T-helper 2 cell treated with Interferon-gamma antibody and Interleukin-4, amounts not matched to agents 5 μg/mL and 100 μg/mL, for 36 hours (primary cell): ENCODE results near the gene FOXM1.

Experiments used
- DNase-seq: peaks from one replicate; pipeline ENCODE4 v3.0.0; 2021; ENCODE audit warnings: low spot score
- H3K27ac Mint-ChIP-seq: one replicate; pipeline ENCODE4 v1.8.0; 2021; ENCODE audit warnings: mild to moderate bottlenecking, mixed read lengths
- H3K27me3 Mint-ChIP-seq: one replicate; pipeline ENCODE4 v1.8.0; 2021; ENCODE audit warnings: low read depth, mixed read lengths
- H3K36me3 Mint-ChIP-seq: one replicate; pipeline ENCODE4 v1.8.0; 2021; ENCODE audit warnings: low read depth, mixed read lengths
- H3K4me1 Mint-ChIP-seq: one replicate; pipeline ENCODE4 v1.8.0; 2021; ENCODE audit warnings: low read depth, mixed read lengths
- H3K4me3 Mint-ChIP-seq: one replicate; pipeline ENCODE4 v1.8.0; 2022; ENCODE audit warnings: mild to moderate bottlenecking, moderate library complexity, mixed read lengths
- H3K9me3 Mint-ChIP-seq: one replicate; pipeline ENCODE4 v1.8.0; 2021; ENCODE audit warnings: mixed read lengths

Gene FOXM1

DNA sequence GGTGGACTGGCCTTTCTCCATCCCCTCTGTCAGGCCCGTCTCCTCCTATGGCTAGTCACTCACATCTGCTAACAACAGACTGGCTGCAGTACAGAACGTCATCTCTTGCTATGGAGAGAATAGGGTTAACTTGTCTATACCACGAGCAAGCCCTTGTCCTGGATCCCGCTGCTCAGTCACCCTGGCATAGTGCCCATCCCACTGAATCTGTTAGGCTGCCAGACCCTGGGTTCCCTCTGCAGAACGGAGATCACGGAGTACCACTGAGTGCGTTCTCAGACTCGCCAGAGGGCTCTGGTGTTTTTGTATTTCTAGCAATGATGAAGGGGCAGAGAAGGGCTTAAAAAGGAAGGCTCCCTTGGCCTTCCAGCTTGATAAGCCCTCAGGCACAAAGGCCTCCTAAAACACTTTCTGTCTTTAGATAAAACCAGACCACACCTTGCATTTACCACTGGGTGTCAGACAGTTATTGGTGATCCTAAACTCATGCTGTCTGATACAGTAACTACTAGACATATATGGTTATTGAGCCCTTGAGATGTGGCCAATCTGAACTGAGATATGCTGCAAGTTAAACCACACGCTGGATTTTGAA lies 35.8 kb downstream of the FOXM1 start:
- Mint-ChIP-seq H3K9me3 (no peaks in the 10 kb centered on the region), H3K27me3 (no peaks in the 10 kb centered on the region), H3K4me3 (no peak overlapping the region), H3K27ac (no peak overlapping the region), H3K36me3 (peaks cover 8% of the 10 kb centered on the region), H3K4me1 (no peaks in the 10 kb centered on the region)
- no peak for DNase-seq

- H3K9me3 Mint-ChIP-seq, result no peaks in the 10 kb centered on the region
- H3K4me3 Mint-ChIP-seq, result no peak overlapping the region
- no peaks in the 10 kb centered on the region for H3K4me1 Mint-ChIP-seq
- H3K36me3 Mint-ChIP-seq, result peaks cover 9% of the 10 kb centered on the region
- no peak overlapping the region for H3K27ac Mint-ChIP-seq
- no peaks in the 10 kb centered on the region for H3K27me3 Mint-ChIP-seq
- no peak for DNase-seq
Observed at GRCh38 chr12:2836574-2836973, 40.4 kb downstream of the FOXM1 start.

DNA sequence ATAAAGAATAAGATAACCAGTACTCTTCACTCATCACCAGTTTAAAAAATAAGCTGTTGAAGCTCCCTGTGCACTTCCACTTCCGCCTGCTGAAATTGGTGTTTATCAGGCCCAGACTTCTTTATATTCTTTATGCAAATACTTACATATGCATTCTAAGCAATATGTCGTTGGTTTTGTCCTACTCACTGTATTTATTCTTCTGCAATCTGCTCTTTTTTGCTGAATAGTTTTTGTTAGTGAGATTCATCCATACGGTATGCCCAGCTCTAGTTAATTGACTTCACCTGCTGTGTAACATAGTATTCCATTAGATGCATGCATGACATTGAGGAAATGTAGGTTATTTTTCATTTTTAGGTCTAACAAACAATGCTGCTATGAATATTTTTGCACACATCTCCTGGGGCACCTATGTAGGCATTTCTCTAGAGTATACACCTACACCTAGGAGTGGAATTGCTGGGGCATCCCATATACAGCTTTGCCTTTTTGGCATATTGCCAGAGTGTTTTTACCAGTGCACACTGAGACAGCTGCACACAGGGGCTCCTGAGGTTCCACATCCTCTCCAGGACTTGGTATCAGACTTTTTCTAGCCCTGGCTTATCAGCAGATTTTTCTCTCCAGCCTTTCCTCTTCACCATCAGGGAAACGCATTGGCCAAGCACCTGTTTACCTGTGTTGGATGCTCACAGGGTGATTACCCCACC lies 41.1 kb downstream of the FOXM1 start:
- peaks cover 12% of the 10 kb centered on the region for H3K36me3 Mint-ChIP-seq
- no peak overlapping the region for H3K27ac Mint-ChIP-seq
- no peak overlapping the region for H3K4me3 Mint-ChIP-seq
- H3K9me3 Mint-ChIP-seq, result no peaks in the 10 kb centered on the region
- H3K27me3 Mint-ChIP-seq, result no peaks in the 10 kb centered on the region
- no peak for DNase-seq
- H3K4me1 Mint-ChIP-seq, result no peaks in the 10 kb centered on the region

- DNase-seq, result no peak
- Mint-ChIP-seq H3K9me3 (no peaks in the 10 kb centered on the region), H3K36me3 (peaks cover 12% of the 10 kb centered on the region), H3K4me3 (no peak within 1 kb of the TSS), H3K4me1 (no peaks in the 10 kb centered on the region), H3K27ac (no peak within 1 kb of the TSS), H3K27me3 (no peaks in the 10 kb centered on the region)
Observed at GRCh38 chr12:2834581-2835491, 42.1 kb downstream of the FOXM1 start, which contains the start of gene NRIP2. TSS of gene NRIP2 (minus strand) at chr12:2835035. CDS start at chr12:2834983, 52 bp downstream.

DNA sequence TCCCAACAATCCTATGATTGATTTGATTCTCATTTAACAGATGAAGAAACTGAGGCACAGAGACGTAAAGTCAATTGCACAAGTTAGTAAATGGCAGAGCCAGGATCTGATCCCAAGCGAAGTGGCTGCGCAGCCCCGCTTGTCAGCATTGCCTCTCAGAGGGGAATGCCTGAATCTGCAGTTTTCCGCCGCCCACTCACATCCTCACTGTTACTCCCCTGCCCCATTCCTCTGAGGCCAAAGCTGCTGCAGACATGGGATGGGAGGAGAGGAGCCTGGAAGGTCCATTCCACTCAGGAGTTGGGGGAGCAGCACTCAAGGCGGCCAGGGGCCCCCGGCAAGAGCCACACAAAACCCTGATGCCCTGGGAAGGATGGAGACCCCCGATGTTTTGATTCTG lies 43.2 kb downstream of the FOXM1 start:
- Mint-ChIP-seq H3K36me3 (peaks cover 5% of the 10 kb centered on the region), H3K4me3 (no peak overlapping the region), H3K27ac (no peak overlapping the region), H3K9me3 (no peaks in the 10 kb centered on the region), H3K27me3 (no peaks in the 10 kb centered on the region), H3K4me1 (no peaks in the 10 kb centered on the region)
- no peak for DNase-seq

GRCh38 chr12:2833327-2833726 lies 43.6 kb downstream of the FOXM1 start:
- Mint-ChIP-seq H3K27ac (no peak overlapping the region), H3K4me1 (no peaks in the 10 kb centered on the region), H3K4me3 (no peak overlapping the region), H3K9me3 (no peaks in the 10 kb centered on the region), H3K27me3 (no peaks in the 10 kb centered on the region), H3K36me3 (peaks cover 6% of the 10 kb centered on the region)
- no peak for DNase-seq

DNA sequence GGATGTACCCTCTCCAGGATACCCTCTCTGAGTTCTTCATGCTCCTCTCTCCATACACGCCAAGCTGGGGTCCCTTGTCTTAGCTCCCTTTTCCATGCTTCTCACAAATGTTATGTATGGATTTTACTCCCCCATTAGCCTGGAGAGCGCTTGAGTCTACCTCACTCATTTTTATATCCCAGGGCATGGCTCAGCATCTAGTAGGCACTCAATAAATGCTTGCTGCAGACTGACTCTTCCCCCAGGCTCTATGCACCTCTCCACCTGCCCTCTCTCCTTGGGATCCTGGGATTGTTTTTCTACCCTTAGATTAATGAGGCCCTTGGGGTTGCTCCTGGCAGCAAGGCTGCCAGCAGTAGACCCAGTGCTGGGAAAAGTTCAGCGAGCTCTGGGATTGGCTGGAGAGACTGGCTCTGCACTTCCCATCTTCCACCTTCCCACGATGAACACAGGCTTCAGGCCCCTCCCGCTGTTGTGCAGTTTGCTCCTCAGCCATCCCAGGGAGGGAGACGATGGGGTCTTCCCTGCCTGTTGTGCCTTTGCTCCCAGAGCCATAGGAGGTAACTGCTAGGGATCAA lies 44.3 kb downstream of the FOXM1 start:
- Mint-ChIP-seq H3K9me3 (no peaks in the 10 kb centered on the region), H3K36me3 (peaks cover 9% of the 10 kb centered on the region), H3K27me3 (no peaks in the 10 kb centered on the region), H3K4me1 (no peaks in the 10 kb centered on the region), H3K27ac (no peak overlapping the region), H3K4me3 (no peak overlapping the region)
- no peak for DNase-seq

GRCh38 chr12:2829275-2829674 lies 47.7 kb downstream of the FOXM1 start:
- Mint-ChIP-seq H3K9me3 (no peaks in the 10 kb centered on the region), H3K36me3 (peaks cover 23% of the 10 kb centered on the region), H3K4me1 (no peaks in the 10 kb centered on the region), H3K27me3 (no peaks in the 10 kb centered on the region), H3K4me3 (no peak overlapping the region), H3K27ac (no peak overlapping the region)
- DNase-seq, result no peak

DNA sequence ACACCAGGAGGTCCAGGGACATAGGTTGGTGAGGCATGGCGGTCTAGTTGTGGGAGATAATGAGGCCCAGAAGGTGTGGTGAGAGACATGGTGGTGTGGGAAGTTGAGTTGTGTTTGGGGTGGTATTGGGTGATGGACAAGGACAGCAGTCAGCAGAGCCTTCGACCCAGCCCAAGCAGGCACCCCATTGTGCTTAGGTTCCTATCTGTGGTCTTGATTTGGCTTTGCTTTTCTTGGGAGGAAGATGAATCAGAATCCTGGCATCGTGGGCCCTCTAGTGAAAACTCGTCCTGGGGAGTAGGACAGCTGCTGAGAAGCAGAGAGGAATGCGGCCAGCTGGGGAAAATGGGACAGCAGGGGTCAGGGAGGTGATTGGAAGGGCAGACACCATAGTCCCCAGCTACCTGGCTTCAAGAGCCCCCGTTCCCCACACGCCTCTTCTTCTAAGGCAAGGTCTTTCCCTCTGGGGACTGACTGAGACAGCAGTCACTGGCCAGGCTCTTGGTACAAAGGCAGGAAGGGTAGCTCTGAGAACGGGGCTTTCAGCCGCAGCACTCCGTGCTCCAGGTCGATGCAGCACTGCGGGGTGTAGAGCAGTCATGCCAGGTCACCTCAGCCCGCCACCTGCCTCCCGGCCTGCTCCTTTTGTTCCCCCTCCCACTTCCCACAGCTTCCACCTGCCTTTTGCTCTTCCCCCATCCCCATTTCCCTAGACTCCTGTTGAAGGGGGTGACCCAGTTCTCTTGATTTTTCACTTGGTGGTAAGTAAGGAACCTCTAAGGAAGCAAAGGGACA lies 50.1 kb downstream of the FOXM1 start:
- H3K9me3 Mint-ChIP-seq, result no peaks in the 10 kb centered on the region
- no peak overlapping the region for H3K27ac Mint-ChIP-seq
- H3K4me3 Mint-ChIP-seq, result no peak overlapping the region
- H3K36me3 Mint-ChIP-seq, result peaks cover 35% of the 10 kb centered on the region
- H3K27me3 Mint-ChIP-seq, result no peaks in the 10 kb centered on the region
- no peak for DNase-seq
- no peaks in the 10 kb centered on the region for H3K4me1 Mint-ChIP-seq

- Mint-ChIP-seq H3K27ac (no peak overlapping the region), H3K27me3 (no peaks in the 10 kb centered on the region), H3K36me3 (peaks cover 36% of the 10 kb centered on the region), H3K4me3 (no peak overlapping the region), H3K9me3 (no peaks in the 10 kb centered on the region), H3K4me1 (no peaks in the 10 kb centered on the region)
- DNase-seq, result no peak
Observed at GRCh38 chr12:2826036-2826435, 50.9 kb downstream of the FOXM1 start.

DNA sequence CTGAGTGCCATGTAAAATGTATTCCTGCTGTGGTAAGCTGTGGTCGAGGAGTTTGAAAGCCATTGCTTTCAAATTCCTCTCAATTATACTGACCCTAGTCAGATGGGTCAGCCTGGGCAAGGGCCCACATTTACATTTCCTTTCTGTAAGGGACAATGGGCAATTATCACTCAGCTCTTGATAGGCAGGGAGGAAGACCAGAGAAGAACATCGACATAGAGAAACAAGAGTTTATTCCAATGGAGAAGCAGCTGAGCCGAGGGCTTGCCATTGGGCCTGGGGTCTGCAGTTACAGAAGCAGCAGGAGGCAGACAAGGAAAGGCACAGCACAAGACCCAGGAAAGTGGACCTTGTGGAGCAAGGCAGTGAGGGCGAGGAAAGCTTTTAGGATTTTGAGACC lies 51.8 kb downstream of the FOXM1 start:
- DNase-seq, result no peak
- H3K27me3 Mint-ChIP-seq, result no peaks in the 10 kb centered on the region
- H3K27ac Mint-ChIP-seq, result no peak overlapping the region
- H3K36me3 Mint-ChIP-seq, result peaks cover 35% of the 10 kb centered on the region
- H3K9me3 Mint-ChIP-seq, result no peaks in the 10 kb centered on the region
- no peaks in the 10 kb centered on the region for H3K4me1 Mint-ChIP-seq
- no peak overlapping the region for H3K4me3 Mint-ChIP-seq

DNA sequence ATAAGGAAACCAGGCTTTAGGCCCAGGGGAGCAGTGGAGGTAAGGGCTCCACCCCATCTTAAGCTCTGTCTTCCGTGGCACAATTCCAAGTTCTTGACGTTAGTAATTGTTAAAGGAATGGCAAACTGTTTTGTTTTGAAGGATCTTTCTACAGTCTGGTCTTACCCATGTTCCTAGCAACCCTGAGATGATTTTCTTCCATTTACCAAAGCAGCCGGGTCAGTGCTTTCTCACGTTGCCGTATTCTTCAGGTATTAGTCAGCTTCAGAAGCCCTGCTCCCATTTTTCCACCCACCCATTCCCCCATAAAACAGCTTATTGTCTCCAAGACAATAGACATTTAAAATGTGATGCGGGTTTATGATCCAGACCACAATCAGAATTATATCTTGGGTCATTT lies 52.4 kb downstream of the FOXM1 start:
- Mint-ChIP-seq H3K27me3 (no peaks in the 10 kb centered on the region), H3K27ac (no peak overlapping the region), H3K4me1 (no peaks in the 10 kb centered on the region), H3K9me3 (no peaks in the 10 kb centered on the region), H3K4me3 (no peak overlapping the region), H3K36me3 (peaks cover 41% of the 10 kb centered on the region)
- no peak for DNase-seq

- no peak for DNase-seq
- Mint-ChIP-seq H3K36me3 (peaks cover 42% of the 10 kb centered on the region), H3K27ac (no peak overlapping the region), H3K9me3 (no peaks in the 10 kb centered on the region), H3K4me1 (no peaks in the 10 kb centered on the region), H3K4me3 (no peak overlapping the region), H3K27me3 (no peaks in the 10 kb centered on the region)
Observed at GRCh38 chr12:2823483-2823882, 53.5 kb downstream of the FOXM1 start.
